H7 (cell line): ENCODE measurements around the gene TEX52. TPM values are rescaled to one million over a fixed set of nuclear protein-coding genes. Genes with fewer than 3 reads are reported as not detected.

Source experiments
- DNase-seq: peaks from one replicate; pipeline ENCODE4 v3.0.0; 2012
- H3K27me3 ChIP-seq: 2 replicates; pipeline ENCODE4 v1.6.0; 2011; ENCODE audit warnings: mild to moderate bottlenecking, low read length; ENCODE audit not compliant: control insufficient read depth, insufficient read depth
- H3K36me3 ChIP-seq: replicated peaks from 2 replicates; pipeline ENCODE4 v1.5.1; 2011; ENCODE audit warnings: low read length; ENCODE audit not compliant: control insufficient read depth, insufficient read depth
- H3K4me3 ChIP-seq: 2 replicates; pipeline ENCODE4 v1.5.1; 2011; ENCODE audit warnings: low read depth, mild to moderate bottlenecking, control low read depth, low read length, moderate library complexity; ENCODE audit not compliant: insufficient read depth
- total RNA-seq: library from RNA; depleted of rRNA; stranded (reverse); fragments of >200 nt; shearing (Covaris generic); gene quantifications from 2 replicates; pipeline ENCODE4 v1.2.3, GENCODE V29; 2014; rRNA removed

TEX52 gene
- total RNA-seq, 1 experiment from 2014 or later, result not detected

- no peak for DNase-seq
- Histone ChIP-seq H3K36me3 (peaks cover 51% of the 10 kb centered on the region), H3K27me3 (no peaks in the 10 kb centered on the region), H3K4me3 (no peak overlapping the region)
Observed at GRCh38 chr12:2804393-2805142, 52.3 kb downstream of the TEX52 start.

DNA sequence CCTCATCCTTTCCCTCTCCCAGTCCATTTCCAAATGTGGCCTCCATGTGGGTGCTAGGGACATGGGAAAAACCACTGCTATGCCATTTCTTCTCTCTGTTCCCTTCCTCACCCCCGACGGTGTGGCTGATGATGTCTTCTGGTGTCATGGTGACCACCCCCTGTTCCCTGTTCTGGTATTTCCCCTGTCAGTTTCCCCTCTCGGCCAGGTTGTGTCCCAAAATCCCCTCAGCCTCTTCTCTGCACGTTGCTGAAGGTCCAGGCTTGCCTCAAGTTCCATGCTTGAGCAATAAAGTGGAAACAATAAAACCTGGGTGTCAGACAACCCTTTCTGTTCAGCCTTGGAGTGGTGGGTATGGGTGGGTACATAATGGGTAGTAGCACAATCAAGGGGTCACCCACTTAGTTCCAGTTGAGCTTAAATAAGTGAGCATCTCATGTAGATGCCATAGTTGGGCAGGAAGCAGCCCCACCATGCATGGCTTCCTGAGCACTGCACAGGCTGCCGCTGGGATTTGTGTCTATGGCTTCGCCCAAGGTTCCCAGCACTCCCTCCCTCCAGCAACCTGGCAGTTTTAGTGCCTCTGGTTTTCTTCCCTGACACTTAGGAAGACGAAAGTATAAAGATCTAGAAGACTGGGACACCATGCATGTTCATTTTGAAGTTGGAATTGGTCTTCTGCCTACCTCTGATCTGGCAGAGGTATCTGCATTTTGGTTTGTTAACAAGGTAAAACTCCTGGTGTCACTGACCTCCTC lies 53.0 kb downstream of the TEX52 start:
- Histone ChIP-seq H3K27me3 (no peaks in the 10 kb centered on the region), H3K4me3 (no peak overlapping the region), H3K36me3 (peaks cover 59% of the 10 kb centered on the region)
- DNase-seq, result no peak

DNA sequence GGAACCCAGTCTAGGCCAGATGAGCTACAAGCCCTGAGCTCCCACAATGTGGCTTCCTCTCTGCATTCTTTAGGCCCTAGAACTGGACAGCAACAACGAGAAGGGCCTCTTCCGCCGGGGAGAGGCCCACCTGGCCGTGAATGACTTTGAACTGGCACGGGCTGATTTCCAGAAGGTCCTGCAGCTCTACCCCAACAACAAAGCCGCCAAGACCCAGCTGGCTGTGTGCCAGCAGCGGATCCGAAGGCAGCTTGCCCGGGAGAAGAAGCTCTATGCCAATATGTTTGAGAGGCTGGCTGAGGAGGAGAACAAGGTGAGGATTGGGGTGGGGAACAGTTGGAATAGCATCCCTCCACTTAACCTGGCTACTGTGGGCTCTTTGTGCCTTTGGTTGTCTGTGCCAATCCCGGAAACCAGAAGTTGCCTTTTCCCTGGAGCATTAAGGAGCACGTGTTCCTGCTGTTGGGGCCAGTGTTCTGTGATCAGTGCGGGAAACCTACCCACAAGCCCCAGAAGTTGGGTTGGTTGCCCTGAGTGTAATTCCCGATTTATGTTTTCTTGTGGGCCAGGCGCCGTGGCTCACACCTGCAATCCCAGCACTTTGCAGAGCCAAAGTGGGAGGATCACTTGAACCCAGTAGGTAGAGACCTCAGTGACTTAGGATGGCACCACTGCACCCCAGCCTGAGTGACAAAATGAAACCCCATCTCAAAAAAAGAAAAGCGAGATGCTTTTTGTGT lies 55.6 kb downstream of the TEX52 start:
- no peak for DNase-seq
- peaks cover 79% of the 10 kb centered on the region for H3K36me3 ChIP-seq
- H3K27me3 ChIP-seq, result no peaks in the 10 kb centered on the region
- H3K4me3 ChIP-seq, result no peak overlapping the region

GRCh38 chr12:2800046-2800570 lies 56.7 kb downstream of the TEX52 start:
- no peak for DNase-seq
- Histone ChIP-seq H3K27me3 (no peaks in the 10 kb centered on the region), H3K36me3 (peaks cover 75% of the 10 kb centered on the region), H3K4me3 (no peak overlapping the region)

Other genes starting within 250 kb of the TEX52 start
- 143 and 147 TPM in 2 replicates for gene FKBP4, start 62.1 kb downstream of the TEX52 start, total RNA-seq
- 11.8 and 20.5 TPM in 2 replicates for gene ITFG2, start 44.4 kb downstream of the TEX52 start, total RNA-seq
- gene NRIP2, start 22.0 kb downstream of the TEX52 start, total RNA-seq, result not detected in 2 replicates
- gene FOXM1, start 20.1 kb upstream of the TEX52 start, total RNA-seq, result 64.6 and 76.9 TPM in 2 replicates
- 100 and 106 TPM in 2 replicates for gene RHNO1, start 20.2 kb upstream of the TEX52 start, total RNA-seq
- 17.2 and 20.2 TPM in 2 replicates for gene TULP3, start 33.9 kb upstream of the TEX52 start, total RNA-seq
- gene TEAD4, start 102.4 kb upstream of the TEX52 start, total RNA-seq, result 67.7 and 70.9 TPM in 2 replicates
- 20.5 and 22.4 TPM in 2 replicates for gene TSPAN9, start 220.3 kb upstream of the TEX52 start, total RNA-seq